Fibroblast of skin of right quadriceps (primary cell): ENCODE results near the gene COL27A1.

Experiments used
- DNase-seq: peaks from one replicate; pipeline ENCODE4 v3.0.0-alpha.2; 2013

The COL27A1 gene

GRCh38 chr9:114275246-114276004 lies 120.1 kb downstream of the COL27A1 start:
- no peak for DNase-seq

GRCh38 chr9:114276908-114277821 lies 121.8 kb downstream of the COL27A1 start:
- DNase-seq, result peak; percentile 97

GRCh38 chr9:114278356-114278755 lies 123.0 kb downstream of the COL27A1 start:
- DNase-seq, result no peak

- DNase-seq, result peak; percentile 66
These were observed 123.7 kb downstream of the COL27A1 start for GRCh38 chr9:114278881-114279570.

- no peak for DNase-seq
These were observed 124.4 kb downstream of the COL27A1 start for GRCh38 chr9:114279693-114280092.

- DNase-seq, result peak; percentile 84
These were observed 125.5 kb downstream of the COL27A1 start for GRCh38 chr9:114280636-114281472.

- peak; percentile 94 for DNase-seq
These were observed 126.3 kb downstream of the COL27A1 start for GRCh38 chr9:114281473-114282103.

GRCh38 chr9:114282104-114282485 lies 126.8 kb downstream of the COL27A1 start:
- DNase-seq, result no peak

GRCh38 chr9:114282507-114282906 lies 127.2 kb downstream of the COL27A1 start:
- no peak for DNase-seq

GRCh38 chr9:114282926-114283325 lies 127.6 kb downstream of the COL27A1 start:
- DNase-seq, result peak; percentile 96

- DNase-seq, result no peak
These were observed 128.3 kb downstream of the COL27A1 start for GRCh38 chr9:114283551-114284111.

GRCh38 chr9:114284316-114285060 lies 129.2 kb downstream of the COL27A1 start:
- no peak for DNase-seq

GRCh38 chr9:114285166-114285867 lies 130.0 kb downstream of the COL27A1 start:
- DNase-seq, result peak; percentile 95

GRCh38 chr9:114286146-114286679 lies 130.9 kb downstream of the COL27A1 start:
- DNase-seq, result no peak

- peak; percentile 34 for DNase-seq
These were observed 131.8 kb downstream of the COL27A1 start for GRCh38 chr9:114287001-114287762.

GRCh38 chr9:114287763-114288192 lies 132.4 kb downstream of the COL27A1 start:
- no peak for DNase-seq

GRCh38 chr9:114288193-114289091 lies 133.1 kb downstream of the COL27A1 start:
- peak; percentile 82 for DNase-seq

- DNase-seq, result no peak
These were observed 133.8 kb downstream of the COL27A1 start for GRCh38 chr9:114289106-114289505.
